RWPE2 (cell line): ENCODE data around the gene CD300H.

ENCODE experiments used
- ATAC-seq: fragments of 200-7000 bp; cut with Tn5 transposase; 3 replicates; pipeline ENCODE4 v1.9.1; 2021; ENCODE audit warnings: low read depth
- DNase-seq: peaks from one replicate; pipeline ENCODE4 v3.0.0-alpha.2; 2020; ENCODE audit warnings: low spot score
- H3K27ac ChIP-seq: fragments of 450-650 bp; 2 replicates; pipeline ENCODE4 v1.5.1; 2017; ENCODE audit warnings: mild to moderate bottlenecking; ENCODE audit not compliant: poor library complexity, severe bottlenecking
- H3K27me3 ChIP-seq: fragments of 250-450 bp; sonication (Bioruptor Pico); 2 replicates; pipeline ENCODE4 v1.5.1; 2021; ENCODE audit warnings: mild to moderate bottlenecking, moderate library complexity; ENCODE audit not compliant: insufficient read depth, poor library complexity, severe bottlenecking
- H3K36me3 ChIP-seq: fragments of 250-450 bp; sonication (Bioruptor Pico); 2 replicates; pipeline ENCODE4 v1.5.1; 2020; ENCODE audit warnings: low read depth, mild to moderate bottlenecking, moderate library complexity
- H3K4me1 ChIP-seq: fragments of 250-450 bp; sonication (Bioruptor Pico); 2 replicates; pipeline ENCODE4 v1.5.1; 2021; ENCODE audit warnings: mild to moderate bottlenecking, moderate library complexity; ENCODE audit not compliant: insufficient read depth, poor library complexity, severe bottlenecking
- H3K4me3 ChIP-seq: fragments of 250-450 bp; sonication (Bioruptor Pico); 2 replicates; pipeline ENCODE4 v1.5.1; 2021; ENCODE audit warnings: mild to moderate bottlenecking, moderate library complexity; ENCODE audit not compliant: severe bottlenecking
- H3K9me3 ChIP-seq: fragments of 250-450 bp; sonication (Bioruptor Pico); 2 replicates; pipeline ENCODE4 v1.5.1; 2021; ENCODE audit warnings: mild to moderate bottlenecking, moderate library complexity; ENCODE audit not compliant: severe bottlenecking
- CTCF ChIP-seq: fragments of 450-650 bp; IDR thresholded peaks from one replicate; pipeline ENCODE4 v1.5.1; 2017; ENCODE audit warnings: mild to moderate bottlenecking, moderate library complexity; ENCODE audit not compliant: poor library complexity, severe bottlenecking

Gene CD300H

GRCh38 chr17:74592087-74592990, 25.0 kb upstream of the CD300H start, which contains the start of gene CD300LD:
TSS of gene CD300LD (minus strand) at chr17:74592283. CDS start at chr17:74592202, 81 bp downstream.
- H3K4me3 ChIP-seq, result no peak within 1 kb of the TSS
- TF ChIP-seq CTCF, result no peak
- H3K27ac ChIP-seq, result no peak within 1 kb of the TSS
- H3K4me1 ChIP-seq, result no peaks in the 10 kb centered on the region
- ATAC-seq, result peak; percentile 29; the same call in 2 of the 3 replicates
- no peaks in the 10 kb centered on the region for H3K27me3 ChIP-seq
- DNase-seq, result no peak
- H3K9me3 ChIP-seq, result no peaks in the 10 kb centered on the region
- no peaks in the 10 kb centered on the region for H3K36me3 ChIP-seq

- Histone ChIP-seq H3K27ac (no peak overlapping the region), H3K27me3 (no peaks in the 10 kb centered on the region), H3K4me3 (no peak overlapping the region), H3K36me3 (no peaks in the 10 kb centered on the region), H3K4me1 (no peaks in the 10 kb centered on the region), H3K9me3 (no peaks in the 10 kb centered on the region)
- no peak for TF ChIP-seq CTCF
- DNase-seq, result no peak
- ATAC-seq, result no peak
These were observed 24.2 kb upstream of the CD300H start for GRCh38 chr17:74591503-74591902.

- Histone ChIP-seq H3K4me1 (no peaks in the 10 kb centered on the region), H3K27me3 (no peaks in the 10 kb centered on the region), H3K27ac (no peak overlapping the region), H3K36me3 (no peaks in the 10 kb centered on the region), H3K9me3 (no peaks in the 10 kb centered on the region), H3K4me3 (no peak overlapping the region)
- no peak for TF ChIP-seq CTCF
- DNase-seq (no peak), ATAC-seq (no peak)
These were observed 18.4 kb upstream of the CD300H start for GRCh38 chr17:74585711-74586110.

- Histone ChIP-seq H3K4me1 (no peaks in the 10 kb centered on the region), H3K27ac (no peak overlapping the region), H3K27me3 (no peaks in the 10 kb centered on the region), H3K9me3 (no peaks in the 10 kb centered on the region), H3K36me3 (no peaks in the 10 kb centered on the region), H3K4me3 (no peak overlapping the region)
- ATAC-seq (no peak), DNase-seq (no peak)
- no peak for TF ChIP-seq CTCF
These were observed 17.2 kb upstream of the CD300H start for GRCh38 chr17:74584292-74585060.
